ENCODE results near the gene ELOVL7. TPM values are rescaled to one million over a fixed set of nuclear protein-coding genes. Genes with fewer than 3 reads are reported as not detected.

ELOVL7 gene
- total and polyA plus RNA-seq, 2 of the 4 experiments (the other 2 are of a cell fraction): 0.18 TPM; not detected in 1

GRCh38 chr5:60820593-60821487 lies 23.2 kb downstream of the ELOVL7 start:
- H3K23ac ChIP-seq (ENCODE audit: low read depth, low read length): no peak overlapping the region
- H3K9me1 ChIP-seq (ENCODE audit: insufficient read depth, low read length): no peaks in the 10 kb centered on the region
- H3K79me1 ChIP-seq (ENCODE audit: low read depth in 1 of 2, low read length in 2 of 2): no peaks in the 10 kb centered on the region
- no peak overlapping the region for H3K4ac ChIP-seq (ENCODE audit: low read depth, low read length)
- POLR2A ChIA-PET (ENCODE audit: unreplicated experiment): no interaction called here
- dilution Hi-C loops (cut with HindIII; ENCODE audit: low sequenced_read_pairs, unreplicated experiment) (no loop called here), intact Hi-C loops (cut with micrococcal nuclease) (no loop called here), in situ Hi-C loops (cut with MboI; ENCODE audit: low sequenced_read_pairs) (no loop called here)
- no peak overlapping the region for H2BK20ac ChIP-seq (ENCODE audit: low read depth, low read length)
- DNase-seq: no peak
- no peak overlapping the region for H3K18ac ChIP-seq (ENCODE audit: low read depth, low read length)
- no peak for ATAC-seq (ENCODE audit: low read depth)
- CTCF ChIA-PET: no interaction called here
- no peak overlapping the region for H3K56ac ChIP-seq (ENCODE audit: extremely low read depth, insufficient read depth, low read length)
- H3K14ac ChIP-seq (replicated peaks; ENCODE audit: low read depth, low read length): no peak overlapping the region
- H3K36me3 ChIP-seq (ENCODE audit: control insufficient read depth, insufficient read depth, low read length): no peaks in the 10 kb centered on the region
- H3K4me3 ChIP-seq (ENCODE audit: insufficient read depth, low read depth, low read length): no peak overlapping the region
- H4K8ac ChIP-seq (ENCODE audit: low read depth in 2 of 2, low read length in 2 of 2): no peak overlapping the region
- no peak overlapping the region for H2BK120ac ChIP-seq (ENCODE audit: low read depth, low read length)
- no peak overlapping the region for H3K9ac ChIP-seq (ENCODE audit: low read depth, low read length)
- H2AFZ ChIP-seq (replicated peaks; ENCODE audit: low read length, poor library complexity): no peak overlapping the region
- H4K91ac ChIP-seq (ENCODE audit: insufficient read depth, low read depth, low read length): no peak overlapping the region
- H3K4me2 ChIP-seq (ENCODE audit: low read depth, low read length): no peak overlapping the region
- BruUV-seq (replicated peaks): no TSS peak
- no peaks in the 10 kb centered on the region for H3K4me1 ChIP-seq (ENCODE audit: control insufficient read depth, insufficient read depth, low read length)
- H3K27me3 ChIP-seq (ENCODE audit: control insufficient read depth, insufficient read depth, low read length): peaks cover 1% of the 10 kb centered on the region
- no peak overlapping the region for H4K5ac ChIP-seq (ENCODE audit: low read depth, low read length)
- no peak overlapping the region for H2BK15ac ChIP-seq (ENCODE audit: low read depth, low read length)
- H3K27ac ChIP-seq (ENCODE audit: insufficient read depth, low read length): no peak overlapping the region
- H3K9me3 ChIP-seq (ENCODE audit: control insufficient read depth, insufficient read depth, low read length): no peaks in the 10 kb centered on the region
- H2AK9ac ChIP-seq (replicated peaks; ENCODE audit: low read depth, low read length, poor library complexity): no peak overlapping the region
- H2AK5ac ChIP-seq (ENCODE audit: low read depth, low read length): no peak overlapping the region
- H4K20me1 ChIP-seq (ENCODE audit: insufficient read depth, low read length): no peaks in the 10 kb centered on the region
- no peak overlapping the region for H2BK5ac ChIP-seq (ENCODE audit: low read depth, low read length, poor library complexity, severe bottlenecking)
- 59% methylated on average over 5 of the region's 9 CpGs; no CpG with 5 or more reads in 1 of the 2 experiments for WGBS, 2 experiments (ENCODE audit: extremely low coverage in 2 of 2, insufficient read length in 1 of 2)
- TF ChIP-seq CHD1 (IDR thresholded peaks at IDR 0.05; ENCODE audit: low read depth, low read length) (no peak), BHLHE40 (IDR thresholded peaks at IDR 0.05; ENCODE audit: low read depth, low read length) (no peak), MXI1 (IDR thresholded peaks at IDR 0.05; ENCODE audit: borderline replicate concordance, low read depth, low read length) (no peak), RCOR1 (IDR thresholded peaks at IDR 0.05; ENCODE audit: insufficient replicate concordance, low read length) (no peak), SMC3 (IDR thresholded peaks at IDR 0.05; ENCODE audit: low read depth, low read length) (no peak), NFE2L2 (IDR thresholded peaks at IDR 0.05; ENCODE audit: low read depth, low read length) (no peak), RFX5 (IDR thresholded peaks at IDR 0.05; ENCODE audit: low read depth, low read length) (no peak), FOS (IDR thresholded peaks at IDR 0.05; ENCODE audit: low read depth, low read length) (no peak), CEBPB (IDR thresholded peaks at IDR 0.05; ENCODE audit: low read depth, low read length) (no peak), CTCF (conservative IDR thresholded peaks at IDR 0.05; ENCODE audit: low read depth, low read length) (no peak), USF2 (IDR thresholded peaks at IDR 0.05; ENCODE audit: low read depth, low read length) (no peak), MAFK (IDR thresholded peaks at IDR 0.05; ENCODE audit: low read depth, low read length) (no peak), RAD21 (IDR thresholded peaks at IDR 0.05; ENCODE audit: low read length) (no peak), POLR2A (IDR thresholded peaks at IDR 0.05; ENCODE audit: low read depth, low read length) (no peak), ELK1 (IDR thresholded peaks at IDR 0.05; ENCODE audit: borderline replicate concordance, low read depth, low read length) (no peak)

Data from IMR-90 (cell line).